ENCODE measurements around the gene GPR15LG. TPM values are rescaled to one million over a fixed set of nuclear protein-coding genes. Genes with fewer than 3 reads are reported as not detected.
A peak's percentile ranks its signal among the peaks of the same experiment; 100 is the strongest.
"Not testable (repeated sequence)": the region's sequence is repeated elsewhere in the genome, so short reads cannot be mapped to it uniquely, and the experiment has no call there.

The GPR15LG gene
- total RNA-seq, 2 donors from 2014 or later = 402 to 621 TPM

- intact Hi-C loops (cut with DNase I, micrococcal nuclease) = no loop called here
- DNase-seq = no peak
These were observed 12.8 kb upstream of the GPR15LG start for GRCh38 chr10:84160663-84161362.

GRCh38 chr10:84163996-84164395, 9.6 kb upstream of the GPR15LG start:
- DNase-seq (no peak), ATAC-seq (peak; percentile 62)
- intact Hi-C loops (cut with DNase I, micrococcal nuclease) = no loop called here

More at GRCh38 chr10:84160663-84161362, 12.8 kb upstream of the GPR15LG start:
- ATAC-seq = no peak

GRCh38 chr10:84164442-84164841, 9.2 kb upstream of the GPR15LG start:
- DNase-seq (no peak), ATAC-seq (no peak)
- intact Hi-C loops (cut with DNase I, micrococcal nuclease) = no loop called here

GRCh38 chr10:84166620-84167288, 6.8 kb upstream of the GPR15LG start:
- intact Hi-C loops (cut with DNase I, micrococcal nuclease) = no loop called here
- no peak for ATAC-seq

GRCh38 chr10:84167289-84167653, 6.3 kb upstream of the GPR15LG start:
- intact Hi-C loops (cut with DNase I, micrococcal nuclease); ATAC-seq; DNase-seq: not testable (repeated sequence)

More at GRCh38 chr10:84166620-84167288, 6.8 kb upstream of the GPR15LG start:
- DNase-seq = no peak

GRCh38 chr10:84168382-84168781, 5.2 kb upstream of the GPR15LG start:
- intact Hi-C loops (cut with DNase I, micrococcal nuclease); ATAC-seq; DNase-seq: not testable (repeated sequence)

GRCh38 chr10:84171237-84171636, 2.4 kb upstream of the GPR15LG start:
- intact Hi-C loops (cut with DNase I, micrococcal nuclease); ATAC-seq; DNase-seq: not testable (repeated sequence)

GRCh38 chr10:84171700-84172466, 1.7 kb upstream of the GPR15LG start:
- ATAC-seq; intact Hi-C loops (cut with DNase I, micrococcal nuclease): not testable (repeated sequence)
- peak in 1 of 2 donors; percentile 52 for DNase-seq

- ATAC-seq = peak; percentile 58
- intact Hi-C loops (cut with DNase I, micrococcal nuclease) = no loop called here
- DNase-seq = peak; percentile 64 to 78
These were observed 889 bp upstream of the GPR15LG start for GRCh38 chr10:84172467-84173356.

GRCh38 chr10:84175436-84175835, 1.8 kb downstream of the GPR15LG start:
- ATAC-seq (no peak), DNase-seq (no peak)
- intact Hi-C loops (cut with DNase I, micrococcal nuclease) = no loop called here

GRCh38 chr10:84176351-84176750, 2.8 kb downstream of the GPR15LG start:
- DNase-seq (no peak), ATAC-seq (no peak)
- intact Hi-C loops (cut with DNase I, micrococcal nuclease) = no loop called here

GRCh38 chr10:84176836-84177474, 3.4 kb downstream of the GPR15LG start:
- DNase-seq = no peak
- intact Hi-C loops (cut with DNase I, micrococcal nuclease) = no loop called here
- ATAC-seq = no peak

GRCh38 chr10:84177541-84178141, 4.0 kb downstream of the GPR15LG start:
- ATAC-seq = no peak
- intact Hi-C loops (cut with DNase I, micrococcal nuclease) = no loop called here
- DNase-seq = no peak

- ATAC-seq = no peak
- intact Hi-C loops (cut with DNase I, micrococcal nuclease) = no loop called here
- no peak for DNase-seq
These were observed 4.6 kb downstream of the GPR15LG start for GRCh38 chr10:84178160-84178609.

- peak in 1 of 2 donors; percentile 62 for DNase-seq
These were observed 5.6 kb downstream of the GPR15LG start for GRCh38 chr10:84179059-84179710.

GRCh38 chr10:84180386-84180785, 6.8 kb downstream of the GPR15LG start:
- ATAC-seq; DNase-seq; intact Hi-C loops (cut with DNase I, micrococcal nuclease): not testable (repeated sequence)

More at GRCh38 chr10:84179059-84179710, 5.6 kb downstream of the GPR15LG start:
- intact Hi-C loops (cut with DNase I, micrococcal nuclease) = no loop called here
- peak; percentile 59 for ATAC-seq

GRCh38 chr10:84181631-84182030, 8.0 kb downstream of the GPR15LG start:
- ATAC-seq (no peak), DNase-seq (no peak)
- intact Hi-C loops (cut with DNase I, micrococcal nuclease) = no loop called here

Measured in left colon (tissue), 2 donors.